Measurements from ENCODE around the gene VAPA.

GRCh38 chr18:9989481-9989880 lies 75.7 kb downstream of the VAPA start:
- TF ChIP-seq CTCF (optimal IDR thresholded peaks at IDR 0.05 in 1 of 3, IDR thresholded peaks at IDR 0.05 in 1 of 3, conservative IDR thresholded peaks at IDR 0.05 in 1 of 3; ENCODE audit: extremely low read depth in 1 of 3, insufficient read depth in 2 of 3, low read length in 3 of 3) (no peak), EZH2 (IDR thresholded peaks at IDR 0.05; ENCODE audit: low read length) (no peak)
